GM19240 (cell line): ENCODE measurements around the gene ERG28.

ENCODE experiments used
- DNase-seq: peaks from one replicate; pipeline ENCODE4 v3.0.0; 2011; ENCODE audit warnings: low spot score; ENCODE audit not compliant: insufficient read length

The ERG28 gene

GRCh38 chr14:75660238-75660629 lies 442 bp downstream of the ERG28 start:
- no peak for DNase-seq

DNA sequence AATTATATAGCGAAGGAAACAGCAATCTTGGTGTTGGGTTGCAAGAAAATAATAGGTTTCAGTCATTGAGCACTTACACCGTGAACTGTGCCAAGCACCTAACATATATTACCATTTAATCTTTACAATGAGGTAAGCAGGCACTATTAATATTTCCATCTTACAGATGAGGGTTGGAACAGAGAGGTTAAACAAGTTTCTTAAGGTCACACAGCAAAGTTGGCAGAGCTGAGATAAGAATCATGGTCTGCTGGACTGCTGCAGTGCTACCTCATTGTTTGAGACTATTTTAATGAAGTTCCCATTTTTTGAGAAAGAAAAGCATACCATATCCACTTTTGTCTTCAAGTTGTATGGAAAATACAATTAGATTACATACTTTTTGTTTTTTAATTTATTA lies 1.7 kb downstream of the ERG28 start:
- DNase-seq: no peak

DNA sequence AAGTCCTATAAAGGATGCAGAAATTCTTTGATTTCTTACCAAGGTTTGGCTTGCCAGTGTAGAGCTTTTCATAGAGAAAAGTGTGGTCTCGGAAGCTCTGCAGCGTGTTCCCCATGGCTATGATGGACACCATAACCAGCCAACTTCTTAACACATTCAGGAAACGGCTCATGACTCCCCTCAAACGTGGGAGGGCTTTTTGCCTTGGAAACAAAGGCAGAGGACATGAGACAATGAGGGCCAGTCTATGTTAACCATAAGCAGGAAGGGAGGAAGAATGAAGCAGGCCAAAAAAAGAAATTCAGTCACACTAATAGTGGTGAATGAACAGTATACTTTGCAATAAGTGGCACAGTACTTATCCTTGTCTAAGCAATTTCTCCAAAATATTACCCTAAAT lies 3.3 kb downstream of the ERG28 start:
- DNase-seq: no peak

- DNase-seq: no peak
Measured at GRCh38 chr14:75655235-75655634, 5.4 kb downstream of the ERG28 start.

DNA sequence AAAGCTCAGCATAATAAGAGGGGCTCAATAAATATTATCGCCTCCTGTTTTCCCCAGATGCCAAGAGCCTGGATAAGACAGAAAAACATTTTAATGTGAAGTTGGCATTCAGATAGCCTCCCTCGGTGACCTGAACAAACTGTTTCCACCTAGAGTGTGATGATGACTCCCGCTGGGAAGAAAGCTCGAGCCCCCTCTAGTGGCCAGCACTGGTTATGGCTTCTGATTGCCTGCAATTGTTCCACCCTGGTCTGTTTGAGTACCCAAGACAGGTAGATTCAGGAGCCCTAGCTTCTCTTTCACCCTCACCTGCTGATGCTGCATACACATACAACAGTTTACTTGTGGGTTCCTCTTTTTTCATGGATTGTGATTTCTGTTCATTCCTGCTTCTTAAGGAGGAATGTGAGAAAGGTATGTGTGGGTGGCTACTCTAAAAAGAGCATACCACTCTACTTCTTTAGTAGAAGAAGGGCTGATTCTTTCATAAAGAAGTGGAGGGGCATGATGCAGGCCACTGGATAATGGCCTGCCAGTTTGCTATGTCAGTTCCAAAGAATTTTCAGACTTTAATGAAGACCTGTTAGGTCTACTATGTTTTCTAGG lies 6.4 kb downstream of the ERG28 start:
- DNase-seq: peak; percentile 59

DNA sequence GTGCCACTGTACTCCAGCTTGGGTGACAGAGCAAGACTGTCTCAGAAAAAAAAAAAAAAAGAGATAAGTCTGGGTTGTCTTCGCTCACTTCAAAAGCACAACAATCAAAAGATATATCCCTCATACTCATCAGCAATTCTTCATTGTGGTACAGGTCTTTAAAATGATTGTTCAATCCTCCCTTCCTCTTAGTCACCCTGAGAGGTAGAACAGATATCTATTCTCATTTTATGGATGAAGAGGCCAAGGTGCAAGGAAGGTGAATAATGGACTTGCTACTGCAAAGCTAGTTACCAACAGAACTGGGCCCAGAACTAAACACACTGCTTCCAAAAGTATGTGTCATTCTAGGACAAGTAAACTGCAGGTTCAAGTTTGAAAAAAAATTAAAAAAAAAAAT lies 7.1 kb downstream of the ERG28 start:
- DNase-seq: no peak

DNA sequence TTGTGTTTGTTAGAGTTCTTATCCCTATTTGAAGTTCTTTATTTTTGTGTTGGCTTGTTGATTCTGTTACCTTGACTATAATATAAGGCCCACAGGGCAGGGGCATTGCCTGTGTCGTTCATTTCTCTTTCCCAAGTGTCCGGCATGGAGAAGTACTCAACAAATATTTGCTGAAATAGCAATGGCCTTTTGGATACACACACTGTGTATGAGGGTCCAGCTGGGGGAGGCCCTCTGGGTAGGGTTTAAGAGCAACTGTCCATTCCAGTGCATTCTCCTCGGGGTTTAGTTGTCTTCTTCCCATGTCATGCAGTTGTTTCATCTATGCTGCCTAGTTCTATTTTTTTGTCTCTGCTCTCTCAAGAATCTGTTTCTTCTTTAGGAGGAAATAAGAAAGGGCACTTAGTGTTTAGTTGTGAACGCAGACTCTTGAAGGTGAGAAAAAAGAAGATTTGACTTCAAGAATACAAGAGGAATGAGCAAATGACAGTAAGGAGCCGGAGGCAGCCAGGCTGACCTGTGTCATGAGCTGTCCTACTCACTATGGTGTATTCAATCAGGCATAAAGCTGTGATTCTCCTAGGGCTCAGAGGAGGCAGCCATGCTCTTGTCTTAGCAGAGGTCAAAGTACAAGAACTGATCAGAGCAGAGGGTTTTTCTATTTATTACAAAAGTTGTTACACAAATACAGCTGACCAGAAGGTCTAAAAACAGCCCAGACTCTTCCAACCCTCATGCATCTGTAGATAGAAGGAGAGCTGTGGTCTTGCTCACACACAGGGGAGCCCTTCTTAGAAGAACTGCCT lies 10.2 kb downstream of the ERG28 start:
- no peak for DNase-seq

DNA sequence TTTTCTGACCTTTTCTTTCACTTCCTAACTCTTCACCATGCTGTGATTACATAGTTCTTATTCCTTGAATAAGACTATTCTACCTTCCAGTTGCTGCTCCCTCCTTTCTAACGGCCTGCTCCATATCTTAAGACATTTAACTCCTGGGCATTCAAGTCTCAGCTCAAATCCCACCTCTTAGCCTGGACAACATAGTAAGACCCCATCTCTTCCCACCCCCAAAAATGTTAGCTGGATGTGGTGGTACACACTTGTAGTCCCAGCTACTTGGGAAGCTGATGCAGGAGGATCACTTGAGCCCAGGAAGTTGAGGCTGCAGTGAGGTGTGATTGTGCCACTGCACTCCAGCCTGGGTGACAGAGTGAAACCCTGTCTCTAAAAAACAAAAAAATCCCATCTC lies 10.9 kb downstream of the ERG28 start:
- DNase-seq: no peak

DNA sequence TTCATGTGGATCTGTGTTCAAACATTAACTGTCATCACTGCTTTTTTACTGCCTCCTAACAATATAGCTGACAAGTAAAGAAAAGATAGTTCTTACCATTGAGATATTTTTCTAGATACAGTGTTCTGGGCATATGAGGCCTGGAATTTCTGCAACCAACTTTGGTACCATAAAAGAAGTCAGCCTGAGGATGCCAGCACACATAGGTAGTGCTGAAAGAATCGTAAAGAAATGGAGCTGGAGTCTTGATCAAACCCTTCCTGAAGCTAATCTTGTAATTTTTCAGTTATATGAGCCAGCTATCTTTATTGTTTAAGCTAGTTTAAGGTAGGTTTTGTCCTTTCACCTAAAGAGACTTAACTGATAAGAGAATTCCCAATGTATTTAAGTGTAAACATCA lies 11.3 kb downstream of the ERG28 start:
- DNase-seq: no peak

DNA sequence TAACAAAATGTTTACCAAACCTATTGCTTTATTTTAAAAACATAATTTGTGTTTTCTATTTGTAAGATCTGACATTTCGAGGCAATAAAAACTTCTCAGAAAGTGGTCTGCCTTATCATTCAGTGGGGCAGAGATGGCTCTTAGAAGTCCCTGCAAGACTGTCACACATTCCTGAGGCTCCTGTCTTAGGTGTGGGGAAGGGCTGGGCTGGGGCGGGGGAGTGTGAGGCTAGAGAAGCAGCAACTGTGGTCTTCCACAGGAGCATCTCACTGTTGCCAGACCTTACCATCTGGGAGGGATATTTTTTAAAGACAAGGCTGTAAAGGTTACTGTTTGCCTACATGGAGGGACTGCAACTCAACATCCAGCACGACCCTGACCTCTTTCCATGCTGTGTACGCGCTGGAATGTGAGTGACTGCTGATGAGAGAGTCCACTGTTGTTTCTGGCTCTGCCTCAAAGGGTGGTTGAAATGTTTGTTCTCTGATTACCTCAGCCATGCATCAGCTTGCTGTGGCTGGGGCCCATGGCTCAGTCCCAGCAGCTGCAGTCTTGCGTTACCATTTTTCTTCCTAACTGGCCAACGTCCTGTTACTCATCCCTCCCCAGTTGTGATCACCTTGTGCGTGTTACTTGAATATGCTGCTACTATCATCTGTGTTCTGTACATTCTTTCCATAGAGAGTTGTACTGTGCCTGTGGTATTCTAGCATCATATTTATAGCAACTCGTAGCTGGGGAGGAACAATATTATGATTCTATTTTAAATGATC lies 12.4 kb downstream of the ERG28 start:
- no peak for DNase-seq

DNA sequence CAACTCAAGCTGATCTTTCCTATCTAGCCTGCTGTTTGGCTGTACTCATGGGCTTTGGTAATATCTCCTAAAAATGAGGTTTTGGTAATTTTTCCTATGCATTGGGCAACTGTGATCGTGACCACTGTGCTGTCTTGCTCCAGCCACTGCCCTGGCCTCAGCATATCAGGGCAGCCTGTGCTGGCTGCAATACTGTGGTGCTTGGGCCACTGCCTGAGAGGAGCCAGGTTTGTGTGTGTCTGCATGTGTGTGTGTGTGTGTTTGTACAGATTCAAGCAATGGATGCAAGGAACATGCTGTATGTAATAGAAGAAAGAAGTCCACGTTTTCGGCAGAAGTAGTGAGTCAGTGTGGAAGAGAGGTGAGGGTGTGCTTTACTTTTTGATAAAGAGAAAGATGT lies 13.0 kb downstream of the ERG28 start:
- no peak for DNase-seq

- no peak for DNase-seq
Measured at GRCh38 chr14:75646762-75647161, 13.9 kb downstream of the ERG28 start.

- DNase-seq: no peak
Measured at GRCh38 chr14:75645056-75645455, 15.6 kb downstream of the ERG28 start.

GRCh38 chr14:75643985-75644384 lies 16.7 kb downstream of the ERG28 start:
- no peak for DNase-seq

GRCh38 chr14:75640876-75641275 lies 19.8 kb downstream of the ERG28 start:
- no peak for DNase-seq

DNA sequence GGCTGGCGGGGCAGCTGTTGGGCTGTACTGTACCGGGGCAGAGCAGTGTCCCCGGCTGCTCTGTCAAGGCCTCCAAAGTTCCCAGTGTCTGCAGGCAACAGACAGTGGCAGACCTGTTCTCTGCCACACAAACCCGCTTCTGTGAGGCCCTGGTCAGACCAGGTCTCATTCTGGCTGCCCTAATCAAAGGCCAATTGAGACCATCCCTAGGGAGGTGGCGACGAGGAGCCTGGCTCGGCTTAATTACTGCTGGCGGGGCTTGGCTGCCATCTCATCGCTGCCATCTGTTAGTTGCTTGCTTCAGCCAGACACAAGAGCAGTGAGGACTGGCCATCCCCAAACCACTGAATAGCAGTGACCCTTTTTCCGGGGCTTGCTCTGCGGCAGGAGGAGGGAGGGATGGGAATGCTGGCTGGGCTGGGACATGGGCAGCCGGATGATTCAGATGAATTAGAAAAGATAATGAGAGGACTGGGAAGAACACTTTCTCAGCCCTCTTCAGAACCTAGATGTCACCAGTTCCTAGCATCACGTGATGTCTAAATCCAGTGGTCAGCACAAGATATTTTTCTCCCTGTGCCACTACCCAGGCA lies 24.5 kb downstream of the ERG28 start:
- no peak for DNase-seq

DNA sequence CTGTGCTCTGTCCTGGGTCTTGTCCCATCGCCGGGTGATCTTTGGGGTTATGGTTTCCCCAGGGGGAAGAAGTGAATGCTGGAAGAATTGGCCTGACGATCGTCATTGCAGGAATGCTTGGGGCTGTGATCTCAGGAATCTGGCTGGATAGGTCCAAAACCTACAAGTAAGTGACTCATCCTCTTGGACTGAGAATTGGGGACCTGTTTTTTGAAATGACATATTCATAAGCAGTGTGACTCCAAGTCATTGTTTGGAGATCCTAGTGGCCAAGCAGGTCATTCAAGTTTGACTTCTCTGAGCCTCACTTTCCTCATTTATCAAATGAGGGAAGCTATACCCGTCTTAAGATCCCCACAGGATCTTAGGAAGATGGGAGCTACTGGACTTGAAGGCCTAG lies 25.8 kb downstream of the ERG28 start:
- DNase-seq: no peak

DNA sequence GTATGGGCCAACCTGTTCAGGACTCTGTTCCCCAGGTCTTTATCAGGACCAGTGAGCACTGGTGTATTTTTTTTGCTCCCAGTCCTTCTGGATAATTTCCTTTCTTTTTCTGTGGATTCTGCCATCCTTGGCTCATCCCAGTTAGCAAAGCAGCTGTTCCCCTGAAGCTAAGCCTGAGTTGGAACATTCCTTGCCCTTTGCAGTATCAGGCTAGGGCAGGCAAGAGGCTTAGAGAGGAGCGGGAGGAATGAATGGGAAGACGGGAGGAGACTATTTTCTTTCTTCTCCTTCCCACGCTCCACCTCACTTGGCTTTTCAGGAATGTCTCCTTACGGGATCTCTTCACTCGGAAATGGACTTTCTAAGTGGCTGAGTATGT lies 29.2 kb downstream of the ERG28 start:
- DNase-seq: no peak

DNA sequence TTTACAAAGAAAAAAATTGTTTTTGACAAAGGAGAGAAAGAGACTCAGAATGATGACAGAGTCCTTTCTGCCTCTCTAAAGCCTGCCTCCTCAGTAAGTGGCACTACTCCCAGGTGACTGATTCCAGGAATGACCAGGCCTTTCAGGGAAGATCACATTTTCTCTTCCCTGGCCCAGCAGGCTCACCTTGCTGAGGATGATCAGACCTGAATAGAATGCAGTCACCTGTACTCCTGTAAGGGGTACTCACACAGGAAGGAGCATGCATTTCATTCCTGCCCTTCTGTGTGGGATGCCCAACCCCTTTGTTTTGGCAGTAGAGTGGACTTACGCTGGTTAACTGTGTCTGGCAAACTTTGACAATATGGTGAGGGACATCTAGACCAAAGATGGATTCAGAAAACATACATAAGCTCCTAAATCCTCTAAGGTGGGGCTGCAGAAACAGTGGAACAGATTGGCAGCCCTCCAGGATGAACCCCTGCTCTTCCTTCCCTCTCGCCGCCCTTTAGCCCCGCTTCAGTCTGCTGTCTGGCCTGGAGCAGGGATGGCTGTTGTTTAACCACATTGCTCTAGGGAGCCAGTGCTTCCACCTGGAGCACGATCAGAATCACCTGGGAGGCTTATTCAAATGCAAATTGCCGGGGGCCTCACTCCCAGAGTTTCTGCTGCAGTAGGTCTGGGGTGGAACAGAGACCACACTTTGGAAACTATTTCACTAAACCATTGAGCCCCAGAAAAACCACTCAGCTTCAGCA lies 29.8 kb downstream of the ERG28 start:
- no peak for DNase-seq

DNA sequence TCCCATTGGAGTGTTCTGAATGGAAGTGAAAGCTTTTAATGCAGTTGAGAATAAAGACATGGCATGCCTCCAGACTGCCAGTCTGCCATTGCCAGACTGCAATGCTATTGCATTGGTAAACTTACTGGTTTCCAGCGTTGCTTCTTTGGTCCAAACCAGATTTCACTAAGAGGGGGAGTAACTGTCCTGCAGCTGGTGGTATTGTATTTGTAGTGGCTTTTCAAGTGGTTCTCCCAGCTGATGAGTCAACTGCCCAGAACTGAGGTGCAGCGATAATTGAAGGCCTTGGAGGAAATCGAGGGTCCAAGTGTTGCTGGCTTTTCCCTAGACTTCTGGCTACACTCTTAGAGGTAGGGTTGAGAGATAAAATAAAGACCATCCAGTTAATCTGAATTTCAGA lies 31.9 kb downstream of the ERG28 start:
- DNase-seq: no peak

DNA sequence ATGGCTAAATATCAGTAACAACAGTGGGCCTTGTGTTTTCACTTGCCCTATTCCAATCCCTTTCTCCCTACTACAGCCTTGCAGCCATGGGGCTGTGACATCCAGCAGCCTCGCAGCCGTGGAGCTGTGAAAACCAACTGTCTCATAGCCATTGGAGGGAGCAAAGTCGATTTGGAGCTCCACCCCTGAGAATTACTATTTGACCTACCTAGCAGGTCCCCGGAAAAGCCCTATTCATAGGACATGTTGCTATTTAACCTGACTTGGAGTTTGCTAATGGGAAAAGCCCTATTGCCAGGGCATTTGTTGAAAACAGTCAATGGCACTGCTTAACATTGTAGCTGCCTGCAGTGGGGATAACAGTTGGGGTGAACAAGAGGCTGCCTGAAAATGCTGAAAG lies 33.3 kb downstream of the ERG28 start:
- no peak for DNase-seq
